Measurements from ENCODE around the gene EVI5.
"Not testable (repeated sequence)": the region's sequence is repeated elsewhere in the genome, so short reads cannot be mapped to it uniquely, and the experiment has no call there.

EVI5 gene

GRCh38 chr1:92575123-92575522 is 209.8 kb downstream of the EVI5 start:
- DNase-seq (ENCODE audit: low read depth in 2 of 2): no peak

GRCh38 chr1:92572520-92572919 is 212.4 kb downstream of the EVI5 start:
- DNase-seq (ENCODE audit: low read depth in 2 of 2): no peak

- no peak for DNase-seq (ENCODE audit: low read depth in 2 of 2)
Observed at GRCh38 chr1:92571578-92571977, 213.3 kb downstream of the EVI5 start.

GRCh38 chr1:92567211-92567868 is 217.6 kb downstream of the EVI5 start:
- no peak for DNase-seq (ENCODE audit: low read depth in 2 of 2)

GRCh38 chr1:92563457-92564216 is 221.3 kb downstream of the EVI5 start:
- DNase-seq (ENCODE audit: low read depth in 2 of 2): no peak

- no peak for DNase-seq (ENCODE audit: low read depth in 2 of 2)
Observed at GRCh38 chr1:92556350-92556749, 228.6 kb downstream of the EVI5 start.

GRCh38 chr1:92554216-92554615 is 230.7 kb downstream of the EVI5 start:
- DNase-seq (ENCODE audit: low read depth in 2 of 2): no peak

GRCh38 chr1:92551916-92552315 is 233.0 kb downstream of the EVI5 start:
- DNase-seq (ENCODE audit: low read depth in 2 of 2): no peak

- no peak for DNase-seq (ENCODE audit: low read depth in 2 of 2)
Observed at GRCh38 chr1:92544756-92545165, 240.1 kb downstream of the EVI5 start.

GRCh38 chr1:92543131-92544055 is 241.5 kb downstream of the EVI5 start:
- DNase-seq (ENCODE audit: low read depth in 2 of 2): no peak

GRCh38 chr1:92538413-92539061 is 246.4 kb downstream of the EVI5 start:
- DNase-seq (ENCODE audit: low read depth in 2 of 2): no peak

- DNase-seq (ENCODE audit: low read depth in 2 of 2): no peak
Observed at GRCh38 chr1:92538048-92538412, 246.9 kb downstream of the EVI5 start.

GRCh38 chr1:92536980-92537884 is 247.7 kb downstream of the EVI5 start:
- no peak for DNase-seq (ENCODE audit: low read depth in 2 of 2)

GRCh38 chr1:92536211-92536979 is 248.5 kb downstream of the EVI5 start:
- DNase-seq (ENCODE audit: low read depth in 2 of 2): no peak

- not testable (repeated sequence) for DNase-seq (ENCODE audit: low read depth in 2 of 2)
Observed at GRCh38 chr1:92532371-92532770, 252.5 kb downstream of the EVI5 start.

GRCh38 chr1:92531939-92532338 is 253.0 kb downstream of the EVI5 start:
- DNase-seq (ENCODE audit: low read depth in 2 of 2): not testable (repeated sequence)

- DNase-seq (ENCODE audit: low read depth in 2 of 2): no peak
Observed at GRCh38 chr1:92527670-92528069, 257.2 kb downstream of the EVI5 start.

- not testable (repeated sequence) for DNase-seq (ENCODE audit: low read depth in 2 of 2)
Observed at GRCh38 chr1:92524944-92525590, 259.8 kb downstream of the EVI5 start.

GRCh38 chr1:92519043-92519442 is 265.9 kb downstream of the EVI5 start:
- DNase-seq (ENCODE audit: low read depth in 2 of 2): no peak
